D721Med (cell line): Measurements from ENCODE around the gene CDK4.

ENCODE experiments used
- DNase-seq: peaks from one replicate; pipeline ENCODE4 v3.0.0; 2011; ENCODE audit warnings: low spot score; ENCODE audit not compliant: insufficient read length
- FAIRE-seq: peaks from 2 replicates; lab custom pipeline; 2011; peaks lifted over from hg19 to GRCh38; lab: Jason Lieb, UNC
- CTCF ChIP-seq: IDR thresholded peaks from 2 replicates; pipeline ENCODE4 v1.5.1; 2012; ENCODE audit warnings: mild to moderate bottlenecking, control low read depth; ENCODE audit not compliant: insufficient read depth; ENCODE audit errors: missing control alignments

Gene CDK4

GRCh38 chr12:57765698-57766463 lies 13.8 kb upstream of the CDK4 start:
- FAIRE-seq (no peak), DNase-seq (no peak)
- TF ChIP-seq CTCF = no peak

- FAIRE-seq (no peak), DNase-seq (no peak)
- no peak for TF ChIP-seq CTCF
Observed at GRCh38 chr12:57765003-57765697, 13.0 kb upstream of the CDK4 start.

- FAIRE-seq (no peak), DNase-seq (no peak)
- TF ChIP-seq CTCF = no peak
Observed at GRCh38 chr12:57764662-57765002, 12.5 kb upstream of the CDK4 start.

GRCh38 chr12:57763881-57764661 lies 12.0 kb upstream of the CDK4 start:
- FAIRE-seq (no peak), DNase-seq (no peak)
- no peak for TF ChIP-seq CTCF

- no peak for TF ChIP-seq CTCF
- FAIRE-seq = peak; percentile 92
- DNase-seq = peak; percentile 56
Observed at GRCh38 chr12:57762463-57762862, 10.4 kb upstream of the CDK4 start.

- TF ChIP-seq CTCF = no peak
- DNase-seq = no peak
- FAIRE-seq = no peak
Observed at GRCh38 chr12:57761391-57761998, 9.4 kb upstream of the CDK4 start.
